ENCODE measurements around the gene ENTPD8.
"Not testable (repeated sequence)": the region's sequence is repeated elsewhere in the genome, so short reads cannot be mapped to it uniquely, and the experiment has no call there.

ENTPD8 gene

GRCh38 chr9:137456864-137457405 is 15.8 kb upstream of the ENTPD8 start:
- H3K36me3 Mint-ChIP-seq (ENCODE audit: low read depth), result peaks cover 19% of the 10 kb centered on the region
- no peaks in the 10 kb centered on the region for H3K9me3 Mint-ChIP-seq
- DNase-seq, result no peak
- no peak for ATAC-seq
- H3K4me1 Mint-ChIP-seq, result peaks cover 43% of the 10 kb centered on the region
- H3K4me3 Mint-ChIP-seq, result peak overlapping the region; percentile 14
- no peak overlapping the region for H3K27ac Mint-ChIP-seq
- no peaks in the 10 kb centered on the region for H3K27me3 Mint-ChIP-seq

- Mint-ChIP-seq H3K9me3 (no peaks in the 10 kb centered on the region), H3K4me3 (no peak overlapping the region), H3K27me3 (no peaks in the 10 kb centered on the region), H3K4me1 (peaks cover 41% of the 10 kb centered on the region), H3K27ac (no peak overlapping the region), H3K36me3 (ENCODE audit: low read depth) (peaks cover 19% of the 10 kb centered on the region)
- ATAC-seq (no peak), DNase-seq (no peak)
These were observed 15.1 kb upstream of the ENTPD8 start for GRCh38 chr9:137456061-137456863.

GRCh38 chr9:137455359-137455991 is 14.3 kb upstream of the ENTPD8 start:
- H3K36me3 Mint-ChIP-seq (ENCODE audit: low read depth), result peaks cover 19% of the 10 kb centered on the region
- no peaks in the 10 kb centered on the region for H3K27me3 Mint-ChIP-seq
- ATAC-seq (no peak), DNase-seq (no peak)
- H3K27ac Mint-ChIP-seq, result no peak overlapping the region
- H3K9me3 Mint-ChIP-seq, result no peaks in the 10 kb centered on the region
- peaks cover 37% of the 10 kb centered on the region for H3K4me1 Mint-ChIP-seq
- no peak overlapping the region for H3K4me3 Mint-ChIP-seq

- DNase-seq, result no peak
- Mint-ChIP-seq H3K9me3 (no peaks in the 10 kb centered on the region), H3K4me3 (no peak overlapping the region), H3K27me3 (no peaks in the 10 kb centered on the region), H3K4me1 (peaks cover 36% of the 10 kb centered on the region), H3K36me3 (ENCODE audit: low read depth) (peaks cover 21% of the 10 kb centered on the region), H3K27ac (no peak overlapping the region)
- no peak for ATAC-seq
These were observed 13.6 kb upstream of the ENTPD8 start for GRCh38 chr9:137454597-137455358.

GRCh38 chr9:137454145-137454596 is 13.0 kb upstream of the ENTPD8 start:
- peak; percentile 45 for DNase-seq
- Mint-ChIP-seq H3K36me3 (ENCODE audit: low read depth) (peaks cover 21% of the 10 kb centered on the region), H3K9me3 (no peaks in the 10 kb centered on the region), H3K4me1 (peaks cover 32% of the 10 kb centered on the region), H3K27me3 (no peaks in the 10 kb centered on the region), H3K4me3 (no peak overlapping the region), H3K27ac (no peak overlapping the region)
- ATAC-seq, result no peak

- peaks cover 21% of the 10 kb centered on the region for H3K36me3 Mint-ChIP-seq (ENCODE audit: low read depth)
- H3K27me3 Mint-ChIP-seq, result no peaks in the 10 kb centered on the region
- H3K27ac Mint-ChIP-seq, result no peak overlapping the region
- no peak overlapping the region for H3K4me3 Mint-ChIP-seq
- DNase-seq (peak; percentile 64), ATAC-seq (peak; percentile 47)
- H3K9me3 Mint-ChIP-seq, result no peaks in the 10 kb centered on the region
- H3K4me1 Mint-ChIP-seq, result peaks cover 32% of the 10 kb centered on the region
These were observed 12.5 kb upstream of the ENTPD8 start for GRCh38 chr9:137453643-137454081.

GRCh38 chr9:137452761-137453642 is 11.8 kb upstream of the ENTPD8 start:
- ATAC-seq (no peak), DNase-seq (no peak)
- H3K9me3 Mint-ChIP-seq, result no peaks in the 10 kb centered on the region
- H3K4me1 Mint-ChIP-seq, result peaks cover 32% of the 10 kb centered on the region
- H3K36me3 Mint-ChIP-seq (ENCODE audit: low read depth), result peaks cover 21% of the 10 kb centered on the region
- H3K27ac Mint-ChIP-seq, result no peak overlapping the region
- H3K27me3 Mint-ChIP-seq, result no peaks in the 10 kb centered on the region
- no peak overlapping the region for H3K4me3 Mint-ChIP-seq

GRCh38 chr9:137452006-137452760 is 11.0 kb upstream of the ENTPD8 start:
- H3K27ac Mint-ChIP-seq, result no peak overlapping the region
- DNase-seq (no peak), ATAC-seq (no peak)
- H3K4me3 Mint-ChIP-seq, result no peak overlapping the region
- no peaks in the 10 kb centered on the region for H3K27me3 Mint-ChIP-seq
- H3K36me3 Mint-ChIP-seq (ENCODE audit: low read depth), result peaks cover 21% of the 10 kb centered on the region
- H3K9me3 Mint-ChIP-seq, result no peaks in the 10 kb centered on the region
- peaks cover 34% of the 10 kb centered on the region for H3K4me1 Mint-ChIP-seq

GRCh38 chr9:137451264-137452005 is 10.3 kb upstream of the ENTPD8 start:
- not testable (repeated sequence) for ATAC-seq, H3K27me3 Mint-ChIP-seq, H3K4me3 Mint-ChIP-seq, H3K27ac Mint-ChIP-seq, H3K9me3 Mint-ChIP-seq, DNase-seq
- Mint-ChIP-seq H3K4me1 (peaks cover 29% of the 10 kb centered on the region), H3K36me3 (ENCODE audit: low read depth) (peaks cover 21% of the 10 kb centered on the region)

- not testable (repeated sequence) for H3K27ac Mint-ChIP-seq, H3K27me3 Mint-ChIP-seq, DNase-seq, H3K9me3 Mint-ChIP-seq, ATAC-seq, H3K4me3 Mint-ChIP-seq
- Mint-ChIP-seq H3K4me1 (peaks cover 26% of the 10 kb centered on the region), H3K36me3 (ENCODE audit: low read depth) (peaks cover 16% of the 10 kb centered on the region)
These were observed 9.5 kb upstream of the ENTPD8 start for GRCh38 chr9:137450539-137451222.

GRCh38 chr9:137449931-137450538 is 8.9 kb upstream of the ENTPD8 start:
- Mint-ChIP-seq H3K4me1 (peaks cover 31% of the 10 kb centered on the region), H3K4me3 (no peak overlapping the region), H3K9me3 (no peaks in the 10 kb centered on the region), H3K27me3 (no peaks in the 10 kb centered on the region), H3K27ac (no peak overlapping the region), H3K36me3 (ENCODE audit: low read depth) (peaks cover 13% of the 10 kb centered on the region)
- ATAC-seq (no peak), DNase-seq (no peak)

Measured in activated naive CD8-positive, alpha-beta T cell treated with anti-CD3 and anti-CD28 coated beads, Interleukin-2, amount 50 U/mL, for 24 hours (primary cell).